GM23248 (cell line): ENCODE measurements around the gene GABBR2. TPM values are rescaled to one million over a fixed set of nuclear protein-coding genes. Genes with fewer than 3 reads are reported as not detected.

Experiments used
- DNase-seq: peaks from one replicate; pipeline ENCODE4 v3.0.0-alpha.2; 2015
- H2AFZ ChIP-seq: fragments of 200-600 bp; sonication (generic); 2 replicates; pipeline ENCODE4 v1.6.1; 2016; ENCODE audit warnings: antibody characterized with exemption
- H3F3A ChIP-seq: fragments of 200-600 bp; sonication (generic); 2 replicates; pipeline ENCODE4 v1.6.1; 2016; ENCODE audit warnings: mild to moderate bottlenecking, antibody characterized with exemption, mixed run types; ENCODE audit not compliant: insufficient read depth
- H3K27ac ChIP-seq: fragments of 200-600 bp; sonication (generic); 2 replicates; pipeline ENCODE4 v1.5.1; 2016; ENCODE audit warnings: mild to moderate bottlenecking
- H3K27me3 ChIP-seq: fragments of 200-600 bp; sonication (generic); replicated peaks from 2 replicates; pipeline ENCODE4 v1.6.1; 2016; ENCODE audit warnings: mild to moderate bottlenecking; ENCODE audit not compliant: insufficient read depth
- H3K36me3 ChIP-seq: fragments of 200-600 bp; sonication (generic); 2 replicates; pipeline ENCODE4 v1.6.1; 2016; ENCODE audit warnings: low read depth, mild to moderate bottlenecking
- H3K4me1 ChIP-seq: fragments of 200-600 bp; sonication (generic); 2 replicates; pipeline ENCODE4 v1.6.1; 2016; ENCODE audit warnings: mild to moderate bottlenecking; ENCODE audit not compliant: insufficient read depth
- H3K4me2 ChIP-seq: fragments of 200-600 bp; sonication (generic); one replicate; pipeline ENCODE4 v1.6.1; 2016; ENCODE audit warnings: mild to moderate bottlenecking; ENCODE audit not compliant: unreplicated experiment
- H3K4me3 ChIP-seq: fragments of 200-600 bp; sonication (generic); 2 replicates; pipeline ENCODE4 v1.5.1; 2016; ENCODE audit warnings: mild to moderate bottlenecking
- H3K79me2 ChIP-seq: fragments of 200-600 bp; sonication (generic); 2 replicates; pipeline ENCODE4 v1.6.1; 2016; ENCODE audit warnings: mild to moderate bottlenecking; ENCODE audit not compliant: insufficient read depth
- H3K9ac ChIP-seq: fragments of 200-600 bp; sonication (generic); 2 replicates; pipeline ENCODE4 v1.6.1; 2016; ENCODE audit warnings: mild to moderate bottlenecking
- H3K9me2 ChIP-seq: fragments of 200-600 bp; sonication (generic); 2 replicates; pipeline ENCODE4 v1.6.1; 2016; ENCODE audit warnings: mixed run types, mild to moderate bottlenecking, moderate library complexity; ENCODE audit not compliant: insufficient read depth
- H3K9me3 ChIP-seq: fragments of 200-600 bp; sonication (generic); one replicate; pipeline ENCODE4 v1.6.1; 2017; ENCODE audit warnings: low read depth
- H4K20me1 ChIP-seq: fragments of 200-600 bp; sonication (generic); 2 replicates; pipeline ENCODE4 v1.6.0; 2016; ENCODE audit not compliant: insufficient read depth
- EZH2 ChIP-seq: fragments of 200-600 bp; sonication (generic); IDR thresholded peaks from 2 replicates; pipeline ENCODE4 v1.6.1; 2018; ENCODE audit warnings: antibody characterized with exemption, mild to moderate bottlenecking; ENCODE audit not compliant: insufficient read depth, poor library complexity, severe bottlenecking
- EZH2phosphoT487 ChIP-seq: fragments of 200-600 bp; sonication (generic); IDR thresholded peaks from 2 replicates; pipeline ENCODE4 v1.6.1; 2018; ENCODE audit warnings: antibody characterized with exemption, moderate library complexity, mild to moderate bottlenecking, low read depth; ENCODE audit not compliant: insufficient read depth
- WGBS, 2 experiments: methylation state at CpG; one replicate each; pipeline ENCODE4 v1.1.6; 2015 to 2017; ENCODE audit warnings: low lambda C conversion rate in 2 of 2, low coverage in 1 of 2; ENCODE audit errors: missing lambda C conversion rate in 2 of 2; 5-methylcytosine and 5-hydroxymethylcytosine counted together
- in situ Hi-C: fragments of 300-500 bp; cut with MboI; formaldehyde crosslinking; loops from 2 replicates; pipeline ENCODE4 v1.15.0; 2020
- polyA plus RNA-seq: library from polyadenylated mRNA; unstranded; fragments of >200 nt; fragmentation: Nextera tagmentation; extraction: Ambion mirVana; gene quantifications from 2 replicates; pipeline ENCODE4 v1.2.1, GENCODE V29; 2016
- total RNA-seq: library from RNA; depleted of rRNA; stranded (reverse); fragments of >200 nt; shearing (Covaris generic); gene quantifications from 2 replicates; pipeline ENCODE4 v1.2.3, GENCODE V29; 2014

The GABBR2 gene
- total and polyA plus RNA-seq, 2 experiments from 2014 or later: 7.5 to 13.4 TPM

GRCh38 chr9:98255061-98255577 is 453.6 kb downstream of the GABBR2 start:
- Histone ChIP-seq H3K4me3 (peak overlapping the region; percentile 99), H3K27me3 (no peaks in the 10 kb centered on the region), H3K9ac (peak overlapping the region; percentile 86), H3K79me2 (peaks cover 65% of the 10 kb centered on the region), H4K20me1 (no peaks in the 10 kb centered on the region), H3K4me2 (peak overlapping the region; percentile 96), H3F3A (peaks cover 40% of the 10 kb centered on the region), H2AFZ (peak overlapping the region; percentile 85), H3K9me3 (no peaks in the 10 kb centered on the region), H3K36me3 (no peaks in the 10 kb centered on the region), H3K4me1 (peaks cover 32% of the 10 kb centered on the region), H3K9me2 (no peaks in the 10 kb centered on the region), H3K27ac (peak overlapping the region; percentile 98)
- DNase-seq: peak; percentile 82
- in situ Hi-C loops: no loop called here
- TF ChIP-seq EZH2phosphoT487: no peak
- TF ChIP-seq EZH2: no peak
- 0 to 2% methylated on average over 33 to 36 of the region's 36 CpGs for WGBS, 2 experiments

- H3K9me2 ChIP-seq: no peaks in the 10 kb centered on the region
- H3F3A ChIP-seq: peaks cover 47% of the 10 kb centered on the region
- H3K9ac ChIP-seq: peak overlapping the region; percentile 86
- H3K27ac ChIP-seq: peak overlapping the region; percentile 98
- peak; percentile 24 for DNase-seq
- peak overlapping the region; percentile 96 for H3K4me2 ChIP-seq
- H3K79me2 ChIP-seq: peaks cover 72% of the 10 kb centered on the region
- peak overlapping the region; percentile 85 for H2AFZ ChIP-seq
- TF ChIP-seq EZH2phosphoT487 (no peak), EZH2 (no peak)
- H4K20me1 ChIP-seq: no peaks in the 10 kb centered on the region
- no peaks in the 10 kb centered on the region for H3K36me3 ChIP-seq
- 18 to 23% methylated on average over 5 of the region's 5 CpGs for whole genome bisulfite sequencing, 2 experiments
- no peaks in the 10 kb centered on the region for H3K9me3 ChIP-seq
- peaks cover 39% of the 10 kb centered on the region for H3K4me1 ChIP-seq
- peak overlapping the region; percentile 99 for H3K4me3 ChIP-seq
- in situ Hi-C loops: no loop called here
- H3K27me3 ChIP-seq: no peaks in the 10 kb centered on the region
These were observed 454.3 kb downstream of the GABBR2 start for GRCh38 chr9:98254228-98255060.

GRCh38 chr9:98253565-98253964 is 455.2 kb downstream of the GABBR2 start:
- H3K79me2 ChIP-seq: peaks cover 74% of the 10 kb centered on the region
- 87 to 89% methylated on average over 3 of the region's 3 CpGs for WGBS, 2 experiments
- peaks cover 53% of the 10 kb centered on the region for H3F3A ChIP-seq
- no peak for TF ChIP-seq EZH2phosphoT487
- TF ChIP-seq EZH2: no peak
- H3K9ac ChIP-seq: peak overlapping the region; percentile 86
- DNase-seq: peak; percentile 15
- H2AFZ ChIP-seq: no peak overlapping the region
- H3K27me3 ChIP-seq: no peaks in the 10 kb centered on the region
- H3K9me2 ChIP-seq: no peaks in the 10 kb centered on the region
- peak overlapping the region; percentile 96 for H3K4me2 ChIP-seq
- peak overlapping the region; percentile 99 for H3K4me3 ChIP-seq
- peaks cover 46% of the 10 kb centered on the region for H3K4me1 ChIP-seq
- H3K27ac ChIP-seq: peak overlapping the region; percentile 98
- no peaks in the 10 kb centered on the region for H4K20me1 ChIP-seq
- H3K9me3 ChIP-seq: no peaks in the 10 kb centered on the region
- H3K36me3 ChIP-seq: no peaks in the 10 kb centered on the region
- in situ Hi-C loops: no loop called here

- no peaks in the 10 kb centered on the region for H3K9me3 ChIP-seq
- no peaks in the 10 kb centered on the region for H4K20me1 ChIP-seq
- no peaks in the 10 kb centered on the region for H3K9me2 ChIP-seq
- H3K4me3 ChIP-seq: no peak overlapping the region
- peaks cover 86% of the 10 kb centered on the region for H3K79me2 ChIP-seq
- TF ChIP-seq EZH2phosphoT487 (no peak), EZH2 (no peak)
- peak; percentile 92 for DNase-seq
- in situ Hi-C loops: no loop called here
- no peaks in the 10 kb centered on the region for H3K27me3 ChIP-seq
- H3K9ac ChIP-seq: peak overlapping the region; percentile 44; the same call in 1 of the 2 replicates
- H3K4me2 ChIP-seq: peak overlapping the region; percentile 32
- peaks cover 55% of the 10 kb centered on the region for H3K4me1 ChIP-seq
- WGBS, 2 experiments: 54 to 65% methylated on average over 9 of the region's 9 CpGs
- H3F3A ChIP-seq: peaks cover 61% of the 10 kb centered on the region
- H3K27ac ChIP-seq: peak overlapping the region; percentile 98
- no peak overlapping the region for H2AFZ ChIP-seq
- peaks cover 8% of the 10 kb centered on the region; the same call in 1 of the 2 replicates for H3K36me3 ChIP-seq
These were observed 457.2 kb downstream of the GABBR2 start for GRCh38 chr9:98251551-98251950.
